Stimulated activated CD4-positive, alpha-beta T cell treated with anti-CD3 and anti-CD28 coated beads, Interleukin-4, amount 100 ng/mL, for 4 hours (primary cell): ENCODE results near the gene NEMF.
"Not testable (repeated sequence)": the region's sequence is repeated elsewhere in the genome, so short reads cannot be mapped to it uniquely, and the experiment has no call there.

Experiments
- DNase-seq, 2 experiments: peaks; one replicate each; pipeline ENCODE4 v3.0.0-alpha.2; 2020

Gene NEMF

GRCh38 chr14:49879646-49880204 is 27.1 kb upstream of the NEMF start:
- DNase-seq, result peak in 1 of 2 experiments; percentile 54

DNA sequence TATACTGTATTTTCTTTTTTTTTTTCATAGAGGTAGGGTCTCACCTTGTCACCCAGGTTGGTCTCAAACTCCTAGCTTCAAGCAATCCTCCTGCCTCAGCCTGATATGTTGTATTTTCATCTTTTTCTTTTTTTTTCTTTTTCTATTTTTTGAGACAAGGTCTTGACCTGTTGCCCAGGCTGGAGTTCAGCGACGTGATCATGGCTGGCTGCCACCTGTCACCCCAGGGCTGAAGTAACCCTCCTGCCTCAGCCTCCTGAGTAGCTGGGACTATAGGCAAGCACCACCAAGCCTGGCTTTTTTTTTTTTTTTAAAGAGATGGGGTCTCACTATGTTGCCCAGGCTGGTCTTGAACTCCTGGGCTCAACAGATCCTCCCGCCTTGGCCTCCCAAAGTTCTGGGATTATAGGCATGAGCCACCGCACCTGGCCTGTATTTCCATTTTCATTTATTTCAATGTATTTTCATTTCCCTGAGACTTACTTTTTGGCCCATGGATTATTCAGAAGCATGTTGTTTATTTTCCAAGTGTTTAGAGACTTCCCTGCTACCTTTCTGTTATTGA is 24.1 kb upstream of the NEMF start:
- no peak for DNase-seq

GRCh38 chr14:49875640-49876198 is 23.1 kb upstream of the NEMF start:
- no peak for DNase-seq

DNA sequence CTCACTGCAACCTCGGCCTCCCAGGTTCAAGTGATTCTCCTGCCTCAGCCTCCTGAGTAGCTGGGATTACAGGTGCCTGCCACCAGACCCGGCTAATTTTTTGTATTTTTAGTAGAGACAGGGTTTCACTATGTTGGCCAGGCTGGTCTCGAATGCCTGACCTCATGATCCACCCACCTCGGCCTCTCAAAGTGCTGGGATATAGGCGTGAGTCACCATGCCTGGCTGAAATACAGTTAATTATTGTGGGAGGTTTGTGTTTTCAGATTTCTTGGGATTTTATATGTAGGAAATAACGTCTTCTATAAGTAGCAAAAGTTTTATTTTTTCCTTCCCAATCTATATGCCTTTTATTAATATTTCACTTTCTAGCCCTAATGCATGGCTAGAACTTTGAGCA is 21.0 kb upstream of the NEMF start:
- not testable (repeated sequence) for DNase-seq

DNA sequence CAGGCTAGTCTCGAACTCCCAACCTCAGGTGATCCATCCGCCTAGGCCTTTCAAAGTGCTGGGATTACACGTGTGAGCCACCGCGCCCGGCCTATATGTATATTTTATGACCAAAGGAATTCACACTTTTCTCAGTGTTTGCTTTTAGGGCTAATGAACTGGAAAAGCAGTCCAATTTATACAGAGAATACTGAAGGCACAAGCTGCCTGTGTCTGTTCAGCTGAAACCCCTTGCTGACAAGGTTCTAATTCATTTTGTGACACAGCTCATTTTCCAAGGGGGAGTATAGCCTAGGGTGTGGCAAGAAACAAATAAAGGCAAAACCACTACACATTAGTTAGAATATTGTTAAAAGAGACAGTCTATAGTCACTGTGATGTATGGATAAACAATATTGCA is 18.3 kb upstream of the NEMF start:
- no peak for DNase-seq

- no peak for DNase-seq
Measured at GRCh38 chr14:49868720-49869114, 16.1 kb upstream of the NEMF start.

DNA sequence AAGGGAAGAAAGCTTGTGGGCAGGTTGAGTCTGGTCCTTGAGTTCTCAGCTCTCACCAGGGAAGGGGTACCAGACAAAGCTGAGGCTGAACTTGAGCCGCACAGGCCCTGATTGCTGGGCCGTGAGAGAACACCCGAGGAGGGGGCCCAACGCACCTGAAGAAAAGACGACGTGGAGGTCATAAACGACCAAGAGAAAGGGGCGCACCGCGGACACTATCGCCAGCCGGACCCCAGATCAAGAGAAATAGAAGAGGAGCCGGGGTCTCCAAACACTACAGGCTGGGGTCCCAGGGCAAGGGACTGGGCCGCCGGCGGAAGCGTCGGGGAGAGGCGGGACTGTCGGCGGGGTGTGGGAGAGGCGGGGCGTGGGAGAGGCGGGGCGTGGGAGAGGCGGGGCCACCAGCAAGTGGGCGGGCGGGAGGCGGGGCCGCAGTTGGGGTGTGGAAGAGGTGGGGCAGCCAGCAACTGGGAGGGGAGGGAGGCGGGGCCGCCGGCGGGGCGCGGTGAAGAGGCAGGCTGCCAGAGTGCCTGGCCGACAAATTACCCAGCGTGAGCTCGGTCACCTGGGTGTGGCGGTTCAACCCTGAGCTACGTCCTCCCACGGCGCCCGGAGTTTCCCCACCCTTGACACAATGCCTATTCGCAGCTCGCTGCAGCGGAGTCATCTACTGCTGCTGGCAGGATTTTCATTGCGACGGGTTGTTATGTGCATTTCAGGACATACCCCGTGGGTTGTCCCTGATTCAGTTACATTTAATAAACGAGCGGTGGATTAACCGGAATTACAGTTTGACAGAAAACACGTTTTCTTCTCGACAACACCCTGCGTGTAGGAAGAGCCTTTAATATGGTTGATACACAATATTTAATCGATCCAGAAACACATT is 15.5 kb upstream of the NEMF start:
- peak; percentile 95 to 99 for DNase-seq

GRCh38 chr14:49865431-49865859 is 12.9 kb upstream of the NEMF start:
- peak; percentile 66 to 81 for DNase-seq

DNA sequence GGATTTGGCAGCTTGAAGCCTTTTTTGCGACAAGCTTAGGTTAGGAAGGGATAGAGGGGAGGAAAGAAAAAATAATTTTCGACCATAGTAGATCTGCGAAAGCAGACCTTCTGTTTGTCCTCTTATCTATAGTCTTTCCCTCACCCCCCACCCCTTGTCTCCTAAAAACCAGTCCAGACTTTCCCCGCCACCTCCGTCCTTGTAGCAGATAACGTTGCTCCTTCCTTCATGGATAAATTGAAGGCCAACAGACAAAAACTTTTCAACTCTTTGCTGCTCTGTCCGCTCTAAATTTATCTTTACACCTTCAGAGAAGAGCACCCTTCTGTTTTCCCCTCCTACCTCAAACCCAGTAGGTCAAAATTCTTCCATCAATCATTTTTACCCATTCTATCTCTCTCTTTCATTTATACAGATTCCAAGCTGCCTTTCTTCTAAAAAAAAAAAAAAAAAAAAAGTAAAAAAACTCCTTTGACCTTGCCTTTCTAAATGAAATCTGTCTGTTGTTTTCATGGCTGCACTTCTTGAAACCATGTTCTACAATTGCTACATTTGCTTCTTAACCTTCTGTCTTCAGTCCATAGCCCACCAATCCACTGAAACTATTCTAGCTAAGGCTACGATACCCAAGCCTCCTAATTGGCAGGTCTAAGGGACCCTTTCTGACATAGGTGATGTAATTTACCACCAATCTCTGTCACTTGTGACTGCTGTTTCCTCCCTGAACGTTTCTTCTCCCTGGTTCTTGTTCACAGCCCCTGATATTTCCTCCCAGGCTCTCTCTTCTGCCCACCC is 11.1 kb upstream of the NEMF start:
- DNase-seq, result no peak

- peak; percentile 76 to 79 for DNase-seq
Measured at GRCh38 chr14:49862089-49862673, 9.6 kb upstream of the NEMF start.

DNA sequence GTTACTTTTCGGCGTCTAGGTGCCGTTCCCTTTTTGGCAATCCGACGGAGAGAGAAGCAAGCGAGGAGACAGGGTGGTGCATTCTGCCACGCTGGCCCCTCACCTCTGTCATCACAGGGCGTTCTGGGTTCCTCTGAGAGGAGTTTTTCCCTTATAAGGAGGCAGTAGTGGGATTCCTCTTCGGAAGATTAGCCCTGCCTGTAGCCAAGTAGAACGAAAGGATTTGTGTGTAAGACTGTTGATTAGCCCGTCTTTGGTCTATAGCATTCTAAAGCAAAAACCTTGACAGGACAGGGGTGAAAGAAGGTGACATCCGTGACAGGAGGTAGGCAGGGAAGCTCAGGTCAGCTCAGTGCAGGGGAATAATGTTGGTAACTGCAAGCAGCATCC is 9.1 kb upstream of the NEMF start:
- DNase-seq, result peak; percentile 43 to 62

GRCh38 chr14:49860988-49861698 is 8.6 kb upstream of the NEMF start:
- DNase-seq, result no peak

GRCh38 chr14:49858383-49858782 is 5.8 kb upstream of the NEMF start:
- no peak for DNase-seq

- no peak for DNase-seq
Measured at GRCh38 chr14:49857427-49858003, 4.9 kb upstream of the NEMF start.

DNA sequence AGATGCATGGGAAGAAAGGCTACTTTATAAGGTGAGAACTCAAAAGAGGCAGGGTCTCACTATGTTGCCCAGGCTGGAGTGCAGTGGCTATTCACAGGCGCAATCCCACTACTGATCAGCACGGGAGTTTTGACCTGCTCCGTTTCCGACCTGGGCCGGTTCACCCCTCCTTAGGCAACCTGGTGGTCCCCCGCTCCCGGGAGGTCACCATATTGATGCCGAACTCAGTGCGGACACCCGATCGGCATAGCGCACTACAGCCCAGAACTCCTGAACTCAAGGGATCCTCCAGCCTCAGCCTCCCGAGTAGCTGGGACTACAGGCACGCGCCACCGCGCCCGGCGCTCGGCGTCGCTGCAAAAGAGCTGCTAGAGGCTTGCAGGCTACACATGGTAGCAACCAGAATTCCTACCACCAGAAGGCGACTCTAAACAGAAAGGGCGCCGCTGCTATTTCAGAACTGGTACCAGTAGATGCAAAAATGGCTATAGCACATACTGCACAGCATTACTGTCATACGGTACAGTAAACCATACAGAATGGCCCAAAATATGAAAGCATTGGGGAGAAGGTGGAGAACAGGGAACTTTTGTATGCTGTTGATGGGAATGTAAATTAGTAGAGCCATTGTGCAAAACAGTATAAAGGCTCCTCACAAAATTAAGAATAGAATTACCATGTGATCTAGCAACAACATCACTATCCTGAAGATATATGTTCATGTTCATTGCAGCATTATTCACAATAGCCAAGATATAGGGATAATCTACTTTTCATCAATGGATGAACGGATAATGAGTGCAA is 1.2 kb upstream of the NEMF start:
- DNase-seq, result peak; percentile 50 to 67

- no peak for DNase-seq
Measured at GRCh38 chr14:49853158-49853477, 530 bp upstream of the NEMF start.

DNA sequence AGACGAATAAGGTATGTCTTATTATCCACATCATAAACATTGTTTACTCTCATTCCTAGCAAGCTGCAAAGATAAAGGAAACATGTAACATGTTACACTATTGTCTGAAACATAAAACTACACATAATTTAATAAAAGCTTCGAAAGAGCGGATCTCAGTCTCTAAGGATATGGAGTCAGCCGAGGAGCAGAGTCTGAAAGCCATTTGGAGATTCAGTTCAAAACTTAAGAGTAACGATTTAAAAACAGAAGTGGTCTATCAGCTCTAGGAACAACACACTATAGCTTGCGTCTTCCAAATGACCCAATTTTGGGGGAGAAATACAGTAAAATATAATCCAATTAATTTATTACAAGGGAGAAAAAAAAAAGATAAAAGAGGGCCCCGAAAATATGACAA is 775 bp downstream of the NEMF start:
- no peak for DNase-seq

DNA sequence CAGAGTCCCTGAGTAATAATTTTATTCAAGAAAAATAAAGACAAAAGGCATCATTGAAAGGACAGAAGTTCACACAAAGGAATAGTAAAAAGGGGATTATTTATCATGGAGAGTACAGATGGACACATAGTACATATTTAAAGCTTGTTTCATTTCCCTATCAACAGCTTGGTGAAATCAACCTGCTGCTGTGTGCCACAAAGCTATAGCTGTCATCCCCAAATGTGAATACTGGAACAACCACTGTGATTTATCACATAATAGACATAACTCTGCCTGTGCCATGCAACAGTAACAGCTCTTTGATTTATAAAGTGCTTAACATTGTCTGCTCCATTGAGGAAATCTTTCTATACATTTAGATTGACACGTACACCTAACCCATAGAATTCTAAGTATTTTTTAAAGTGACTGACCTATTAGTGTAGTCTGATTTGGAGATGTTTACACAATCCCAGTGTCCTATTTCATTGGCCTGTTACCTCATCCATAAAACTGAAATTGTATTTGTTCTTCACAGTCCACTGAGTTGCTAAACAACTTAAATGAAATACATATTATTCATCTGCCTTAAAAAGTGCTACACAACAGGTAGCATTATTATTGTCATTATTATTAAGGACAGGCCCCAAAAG is 3.3 kb downstream of the NEMF start:
- DNase-seq, result no peak

- no peak for DNase-seq
Measured at GRCh38 chr14:49828640-49829039, 23.9 kb downstream of the NEMF start.

- no peak for DNase-seq
Measured at GRCh38 chr14:49820176-49820575, 32.4 kb downstream of the NEMF start.
